HG03064 (cell line): ENCODE data around the gene DNALI1.
A peak's percentile ranks its signal among the peaks of the same experiment; 100 is the strongest.
"Not testable (repeated sequence)": the region's sequence is repeated elsewhere in the genome, so short reads cannot be mapped to it uniquely, and the experiment has no call there.

ENCODE experiments used
- ATAC-seq: cut with Tn5 transposase; IDR thresholded peaks from one replicate; pipeline ENCODE4 v1.9.1; 2021; ENCODE audit warnings: low read depth; ENCODE audit not compliant: unreplicated experiment

The DNALI1 gene

GRCh38 chr1:37556712-37557196 is at the start of gene DNALI1:
DNALI1 (plus strand) TSS chr1:37556940; CDS start chr1:37556995, 55 bp downstream.
- no peak for ATAC-seq

GRCh38 chr1:37509181-37509580 is 47.6 kb upstream of the DNALI1 start:
- no peak for ATAC-seq

GRCh38 chr1:37513795-37514349 is 42.9 kb upstream of the DNALI1 start:
- no peak for ATAC-seq

GRCh38 chr1:37514350-37515184 is 42.2 kb upstream of the DNALI1 start, which contains the start of gene MEAF6:
MEAF6 (minus strand) TSS chr1:37514766; CDS start chr1:37514746, 20 bp downstream.
- ATAC-seq = peak; percentile 76

- no peak for ATAC-seq
These were observed 41.3 kb upstream of the DNALI1 start for GRCh38 chr1:37515185-37516034.

- ATAC-seq = no peak
These were observed 39.2 kb upstream of the DNALI1 start for GRCh38 chr1:37517569-37517968.

- not testable (repeated sequence) for ATAC-seq
These were observed 38.5 kb upstream of the DNALI1 start for GRCh38 chr1:37518241-37518640.

- ATAC-seq = not testable (repeated sequence)
These were observed 37.8 kb upstream of the DNALI1 start for GRCh38 chr1:37518929-37519328.

GRCh38 chr1:37519613-37520012 is 37.1 kb upstream of the DNALI1 start:
- ATAC-seq = no peak

GRCh38 chr1:37529888-37530287 is 26.9 kb upstream of the DNALI1 start:
- ATAC-seq = not testable (repeated sequence)

- ATAC-seq = not testable (repeated sequence)
These were observed 24.2 kb upstream of the DNALI1 start for GRCh38 chr1:37532418-37533156.

GRCh38 chr1:37533317-37534093 is 23.2 kb upstream of the DNALI1 start:
- ATAC-seq = no peak

- no peak for ATAC-seq
These were observed 19.4 kb upstream of the DNALI1 start for GRCh38 chr1:37537378-37537777.

GRCh38 chr1:37539154-37539553 is 17.6 kb upstream of the DNALI1 start:
- ATAC-seq = not testable (repeated sequence)

- ATAC-seq = no peak
These were observed 16.5 kb upstream of the DNALI1 start for GRCh38 chr1:37540036-37540785.

GRCh38 chr1:37544530-37544929 is 12.2 kb upstream of the DNALI1 start:
- no peak for ATAC-seq

- no peak for ATAC-seq
These were observed 11.7 kb upstream of the DNALI1 start for GRCh38 chr1:37545019-37545418.

- no peak for ATAC-seq
These were observed 7.4 kb upstream of the DNALI1 start for GRCh38 chr1:37549341-37549740.

- no peak for ATAC-seq
These were observed 3.2 kb upstream of the DNALI1 start for GRCh38 chr1:37553598-37553926.
